ENCODE data around the gene MCF2L2.

Gene MCF2L2

GRCh38 chr3:183215591-183216202, 212.7 kb downstream of the MCF2L2 start:
- DNase-seq (ENCODE audit: low read depth): no peak
- H3K4me3 ChIP-seq (ENCODE audit: low read depth, low read length): no peak overlapping the region
- no peak for TF ChIP-seq CTCF (IDR thresholded peaks at IDR 0.05; ENCODE audit: low read depth, low read length, missing control alignments)

- no peak for TF ChIP-seq CTCF (IDR thresholded peaks at IDR 0.05; ENCODE audit: low read depth, low read length, missing control alignments)
- DNase-seq (ENCODE audit: low read depth): no peak
- no peak overlapping the region for H3K4me3 ChIP-seq (ENCODE audit: low read depth, low read length)
Observed at GRCh38 chr3:183214277-183214612, 214.2 kb downstream of the MCF2L2 start.

- no peak for DNase-seq (ENCODE audit: low read depth)
- no peak for TF ChIP-seq CTCF (IDR thresholded peaks at IDR 0.05; ENCODE audit: low read depth, low read length, missing control alignments)
- no peak overlapping the region for H3K4me3 ChIP-seq (ENCODE audit: low read depth, low read length)
Observed at GRCh38 chr3:183213415-183214276, 214.8 kb downstream of the MCF2L2 start.

GRCh38 chr3:183212565-183212964, 215.9 kb downstream of the MCF2L2 start:
- H3K4me3 ChIP-seq (ENCODE audit: low read depth, low read length): no peak overlapping the region
- no peak for DNase-seq (ENCODE audit: low read depth)
- no peak for TF ChIP-seq CTCF (IDR thresholded peaks at IDR 0.05; ENCODE audit: low read depth, low read length, missing control alignments)

GRCh38 chr3:183212096-183212495, 216.3 kb downstream of the MCF2L2 start:
- H3K4me3 ChIP-seq (ENCODE audit: low read depth, low read length): no peak overlapping the region
- TF ChIP-seq CTCF (IDR thresholded peaks at IDR 0.05; ENCODE audit: low read depth, low read length, missing control alignments): no peak
- DNase-seq (ENCODE audit: low read depth): no peak

GRCh38 chr3:183211352-183211751, 217.1 kb downstream of the MCF2L2 start:
- DNase-seq (ENCODE audit: low read depth): no peak
- no peak for TF ChIP-seq CTCF (IDR thresholded peaks at IDR 0.05; ENCODE audit: low read depth, low read length, missing control alignments)
- no peak overlapping the region for H3K4me3 ChIP-seq (ENCODE audit: low read depth, low read length)
